ENCODE measurements around the gene BBS9. TPM values are rescaled to one million over a fixed set of nuclear protein-coding genes. Genes with fewer than 3 reads are reported as not detected.
A peak's percentile ranks its signal among the peaks of the same experiment; 100 is the strongest.

BBS9 gene
- total and polyA plus RNA-seq, 9 donors, result 13.0 to 23.5 (median 15.9) TPM

GRCh38 chr7:33155811-33156210 lies 26.4 kb downstream of the BBS9 start:
- Histone ChIP-seq H3K4me3 (ENCODE audit: low read length) (no peak overlapping the region), H3K27me3 (ENCODE audit: control insufficient read depth, insufficient read depth, low read length) (no peaks in the 10 kb centered on the region), H3K36me3 (ENCODE audit: control insufficient read depth, insufficient read depth, low read length) (no peaks in the 10 kb centered on the region), H3K27ac (ENCODE audit: low read length) (no peak overlapping the region), H3K4me1 (ENCODE audit: control insufficient read depth, insufficient read depth, low read length) (no peaks in the 10 kb centered on the region), H3K9me3 (replicated peaks; ENCODE audit: control insufficient read depth, low read depth, low read length) (no peaks in the 10 kb centered on the region)
- no CpG with 5 or more reads among the region's 2 CpGs for WGBS (ENCODE audit: insufficient coverage)
- no peak for DNase-seq

GRCh38 chr7:33156441-33156840 lies 27.1 kb downstream of the BBS9 start:
- no peak overlapping the region for H3K4me3 ChIP-seq (ENCODE audit: low read length)
- WGBS (ENCODE audit: insufficient coverage), result no CpG with 5 or more reads among the region's 2 CpGs
- H3K9me3 ChIP-seq (replicated peaks; ENCODE audit: control insufficient read depth, low read depth, low read length), result no peaks in the 10 kb centered on the region
- H3K36me3 ChIP-seq (ENCODE audit: control insufficient read depth, insufficient read depth, low read length), result no peaks in the 10 kb centered on the region
- H3K27ac ChIP-seq (ENCODE audit: low read length), result no peak overlapping the region
- no peaks in the 10 kb centered on the region for H3K4me1 ChIP-seq (ENCODE audit: control insufficient read depth, insufficient read depth, low read length)
- no peaks in the 10 kb centered on the region for H3K27me3 ChIP-seq (ENCODE audit: control insufficient read depth, insufficient read depth, low read length)
- DNase-seq, result no peak

DNA sequence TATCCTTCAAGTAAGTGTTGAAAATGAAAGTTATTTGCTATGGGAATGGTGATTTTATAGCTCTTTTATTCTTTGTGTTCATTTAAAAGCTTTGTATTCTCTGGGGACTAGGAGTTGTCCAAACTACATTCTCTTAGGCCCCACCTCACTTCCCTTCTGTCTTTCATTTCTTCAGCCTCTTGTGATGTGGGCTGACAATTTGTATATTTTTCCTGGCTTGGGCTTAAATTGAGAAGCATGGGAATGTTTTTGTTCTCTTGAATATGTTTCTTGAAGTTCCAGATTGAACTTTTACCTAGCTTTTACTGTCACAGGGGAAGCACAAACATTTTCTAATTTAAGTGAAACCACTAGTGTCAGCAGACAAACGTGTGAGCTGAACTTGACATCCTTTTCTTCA lies 27.9 kb downstream of the BBS9 start:
- peak; percentile 67 for DNase-seq
- WGBS (ENCODE audit: insufficient coverage), result 20% methylated on average over 1 of the region's 1 CpG
- no peak overlapping the region for H3K27ac ChIP-seq (ENCODE audit: low read length)

GRCh38 chr7:33157781-33158180 lies 28.4 kb downstream of the BBS9 start:
- H3K27me3 ChIP-seq (ENCODE audit: control insufficient read depth, insufficient read depth, low read length), result no peaks in the 10 kb centered on the region
- no peak overlapping the region for H3K27ac ChIP-seq (ENCODE audit: low read length)
- WGBS (ENCODE audit: insufficient coverage), result no CpG with 5 or more reads among the region's 2 CpGs
- no peak overlapping the region for H3K4me3 ChIP-seq (ENCODE audit: low read length)
- H3K9me3 ChIP-seq (replicated peaks; ENCODE audit: control insufficient read depth, low read depth, low read length), result no peaks in the 10 kb centered on the region
- peak; percentile 19 for DNase-seq
- no peaks in the 10 kb centered on the region for H3K4me1 ChIP-seq (ENCODE audit: control insufficient read depth, insufficient read depth, low read length)
- H3K36me3 ChIP-seq (ENCODE audit: control insufficient read depth, insufficient read depth, low read length), result no peaks in the 10 kb centered on the region

More for the DNA sequence above, 27.9 kb downstream of the BBS9 start:
- H3K36me3 ChIP-seq (ENCODE audit: control insufficient read depth, insufficient read depth, low read length), result no peaks in the 10 kb centered on the region
- H3K27me3 ChIP-seq (ENCODE audit: control insufficient read depth, insufficient read depth, low read length), result no peaks in the 10 kb centered on the region
- no peak overlapping the region for H3K4me3 ChIP-seq (ENCODE audit: low read length)
- no peaks in the 10 kb centered on the region for H3K9me3 ChIP-seq (replicated peaks; ENCODE audit: control insufficient read depth, low read depth, low read length)
- H3K4me1 ChIP-seq (ENCODE audit: control insufficient read depth, insufficient read depth, low read length), result no peaks in the 10 kb centered on the region

DNA sequence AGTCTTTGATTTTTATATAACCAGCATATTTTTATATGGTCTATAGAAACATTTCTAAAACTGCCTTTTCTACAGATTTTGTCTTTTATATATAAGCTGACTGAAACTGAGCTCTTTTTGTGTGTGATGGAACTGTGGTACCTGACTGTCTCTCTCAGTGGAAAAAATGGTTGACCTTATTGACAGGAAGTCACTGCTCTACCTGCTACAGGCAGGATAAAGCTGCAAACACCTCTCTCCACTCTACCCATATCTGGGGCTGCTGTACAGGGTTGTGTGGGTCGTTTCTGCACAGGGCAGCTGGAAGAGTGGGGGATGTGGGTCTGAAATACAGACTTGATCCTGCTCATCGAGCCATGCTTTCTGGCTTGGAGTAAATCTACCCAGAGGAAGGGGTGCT lies 48.5 kb downstream of the BBS9 start:
- Histone ChIP-seq H3K27ac (ENCODE audit: low read length) (no peak overlapping the region), H3K4me3 (ENCODE audit: low read length) (no peak overlapping the region), H3K9me3 (replicated peaks; ENCODE audit: control insufficient read depth, low read depth, low read length) (peaks cover 11% of the 10 kb centered on the region), H3K36me3 (ENCODE audit: control insufficient read depth, insufficient read depth, low read length) (peaks cover 7% of the 10 kb centered on the region), H3K27me3 (ENCODE audit: control insufficient read depth, insufficient read depth, low read length) (no peaks in the 10 kb centered on the region), H3K4me1 (ENCODE audit: control insufficient read depth, insufficient read depth, low read length) (no peaks in the 10 kb centered on the region)
- WGBS (ENCODE audit: insufficient coverage), result 71% methylated on average over 1 of the region's 2 CpGs
- DNase-seq, result no peak

DNA sequence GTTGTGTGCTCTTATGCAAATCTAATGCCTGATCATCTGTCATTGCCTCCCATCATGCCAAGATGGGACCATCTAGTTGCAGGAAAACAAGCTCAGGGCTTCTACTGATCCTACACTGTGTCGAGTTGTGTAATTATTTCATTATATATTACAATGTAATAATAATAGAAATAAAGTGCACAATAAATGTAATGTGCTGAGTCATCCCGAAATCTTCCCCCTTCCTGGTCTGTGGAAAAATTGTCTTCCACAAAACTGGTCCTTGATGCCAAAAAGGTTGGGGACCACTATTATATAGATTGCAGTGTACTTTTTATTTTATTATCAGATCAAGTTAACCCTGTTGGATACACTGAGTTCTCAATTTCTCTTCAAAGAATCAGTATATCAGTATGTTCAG lies 50.2 kb downstream of the BBS9 start:
- peaks cover 7% of the 10 kb centered on the region for H3K36me3 ChIP-seq (ENCODE audit: control insufficient read depth, insufficient read depth, low read length)
- H3K27ac ChIP-seq (ENCODE audit: low read length), result no peak overlapping the region
- no peak for DNase-seq
- no peaks in the 10 kb centered on the region for H3K4me1 ChIP-seq (ENCODE audit: control insufficient read depth, insufficient read depth, low read length)
- WGBS (ENCODE audit: insufficient coverage), result no CpG with 5 or more reads among the region's 2 CpGs
- no peak overlapping the region for H3K4me3 ChIP-seq (ENCODE audit: low read length)
- no peaks in the 10 kb centered on the region for H3K27me3 ChIP-seq (ENCODE audit: control insufficient read depth, insufficient read depth, low read length)
- peaks cover 2% of the 10 kb centered on the region for H3K9me3 ChIP-seq (replicated peaks; ENCODE audit: control insufficient read depth, low read depth, low read length)

- peak; percentile 29 for DNase-seq
- H3K27me3 ChIP-seq (ENCODE audit: control insufficient read depth, insufficient read depth, low read length), result no peaks in the 10 kb centered on the region
- no peaks in the 10 kb centered on the region for H3K4me1 ChIP-seq (ENCODE audit: control insufficient read depth, insufficient read depth, low read length)
- H3K27ac ChIP-seq (ENCODE audit: low read length), result no peak overlapping the region
- no peak overlapping the region for H3K4me3 ChIP-seq (ENCODE audit: low read length)
- 50% methylated on average over 2 of the region's 2 CpGs for WGBS (ENCODE audit: insufficient coverage)
- peaks cover 3% of the 10 kb centered on the region for H3K36me3 ChIP-seq (ENCODE audit: control insufficient read depth, insufficient read depth, low read length)
- H3K9me3 ChIP-seq (replicated peaks; ENCODE audit: control insufficient read depth, low read depth, low read length), result peaks cover 2% of the 10 kb centered on the region
These were observed 54.1 kb downstream of the BBS9 start for GRCh38 chr7:33183504-33183903.

DNA sequence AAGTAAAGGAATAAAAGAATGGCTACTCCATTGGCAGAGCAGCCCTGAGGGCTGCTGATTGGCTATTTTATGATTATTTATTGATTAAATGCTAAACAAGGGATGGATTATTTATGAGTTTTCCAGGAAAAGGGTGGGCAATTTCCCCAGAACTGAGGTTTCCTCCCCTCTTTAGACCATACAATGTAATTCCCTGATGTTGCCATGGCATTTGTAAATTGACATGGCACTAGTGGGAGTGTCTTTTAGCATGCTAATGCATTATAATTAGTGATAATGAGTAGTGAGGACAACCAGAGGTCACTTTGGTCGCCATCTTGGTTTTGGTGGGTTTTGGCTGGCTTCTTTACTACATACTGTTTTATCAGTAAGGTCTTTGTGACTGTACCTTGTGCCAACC lies 55.5 kb downstream of the BBS9 start:
- Histone ChIP-seq H3K27me3 (ENCODE audit: control insufficient read depth, insufficient read depth, low read length) (no peaks in the 10 kb centered on the region), H3K9me3 (replicated peaks; ENCODE audit: control insufficient read depth, low read depth, low read length) (peaks cover 2% of the 10 kb centered on the region), H3K27ac (ENCODE audit: low read length) (no peak overlapping the region), H3K4me1 (ENCODE audit: control insufficient read depth, insufficient read depth, low read length) (no peaks in the 10 kb centered on the region), H3K4me3 (ENCODE audit: low read length) (no peak overlapping the region), H3K36me3 (ENCODE audit: control insufficient read depth, insufficient read depth, low read length) (peaks cover 3% of the 10 kb centered on the region)
- no CpG with 5 or more reads among the region's 1 CpG for WGBS (ENCODE audit: insufficient coverage)
- no peak for DNase-seq

DNA sequence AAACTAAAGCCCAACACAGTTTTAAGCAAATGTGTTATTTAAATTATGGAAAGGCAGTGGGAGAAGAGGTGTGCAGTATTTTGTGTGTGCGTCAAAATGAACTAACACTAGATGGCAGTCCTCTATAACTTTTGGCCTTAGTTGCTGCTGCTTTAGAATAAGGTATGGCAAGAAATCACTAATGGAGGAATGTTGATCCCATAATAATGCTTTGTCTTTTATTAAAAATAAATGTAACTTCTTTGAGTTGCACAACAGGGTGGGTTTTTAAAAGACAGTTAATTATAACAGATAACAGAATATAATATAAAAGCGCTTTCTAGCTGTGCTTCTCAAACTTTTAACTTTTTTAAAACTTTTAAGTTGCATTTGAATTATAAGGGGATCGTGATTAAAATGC lies 56.4 kb downstream of the BBS9 start:
- Histone ChIP-seq H3K27me3 (ENCODE audit: control insufficient read depth, insufficient read depth, low read length) (no peaks in the 10 kb centered on the region), H3K27ac (ENCODE audit: low read length) (no peak overlapping the region), H3K9me3 (replicated peaks; ENCODE audit: control insufficient read depth, low read depth, low read length) (no peaks in the 10 kb centered on the region), H3K4me1 (ENCODE audit: control insufficient read depth, insufficient read depth, low read length) (no peaks in the 10 kb centered on the region), H3K4me3 (ENCODE audit: low read length) (no peak overlapping the region), H3K36me3 (ENCODE audit: control insufficient read depth, insufficient read depth, low read length) (no peaks in the 10 kb centered on the region)
- peak; percentile 81 for DNase-seq
- 0% methylated on average over 1 of the region's 3 CpGs for WGBS (ENCODE audit: insufficient coverage)

- WGBS (ENCODE audit: insufficient coverage), result no CpG with 5 or more reads among the region's 1 CpG
- Histone ChIP-seq H3K4me1 (ENCODE audit: control insufficient read depth, insufficient read depth, low read length) (no peaks in the 10 kb centered on the region), H3K9me3 (replicated peaks; ENCODE audit: control insufficient read depth, low read depth, low read length) (no peaks in the 10 kb centered on the region), H3K4me3 (ENCODE audit: low read length) (no peak overlapping the region), H3K27ac (ENCODE audit: low read length) (no peak overlapping the region), H3K36me3 (ENCODE audit: control insufficient read depth, insufficient read depth, low read length) (no peaks in the 10 kb centered on the region), H3K27me3 (ENCODE audit: control insufficient read depth, insufficient read depth, low read length) (no peaks in the 10 kb centered on the region)
- no peak for DNase-seq
These were observed 56.8 kb downstream of the BBS9 start for GRCh38 chr7:33186192-33186591.

GRCh38 chr7:33190688-33191304 lies 61.4 kb downstream of the BBS9 start:
- H3K9me3 ChIP-seq (replicated peaks; ENCODE audit: control insufficient read depth, low read depth, low read length), result no peaks in the 10 kb centered on the region
- 100% methylated on average over 1 of the region's 2 CpGs for WGBS (ENCODE audit: insufficient coverage)
- H3K27ac ChIP-seq (ENCODE audit: low read length), result no peak overlapping the region
- no peaks in the 10 kb centered on the region for H3K36me3 ChIP-seq (ENCODE audit: control insufficient read depth, insufficient read depth, low read length)
- no peak overlapping the region for H3K4me3 ChIP-seq (ENCODE audit: low read length)
- no peak for DNase-seq
- no peaks in the 10 kb centered on the region for H3K27me3 ChIP-seq (ENCODE audit: control insufficient read depth, insufficient read depth, low read length)
- H3K4me1 ChIP-seq (ENCODE audit: control insufficient read depth, insufficient read depth, low read length), result no peaks in the 10 kb centered on the region
